Loucy (cell line): Measurements from ENCODE around the gene IGF2R.

ENCODE experiments used
- H2AFZ ChIP-seq: fragments of 200-600 bp; sonication (generic); 2 replicates; pipeline ENCODE4 v1.6.0; 2016; ENCODE audit warnings: antibody characterized with exemption, mild to moderate bottlenecking, low read length, moderate library complexity
- H3F3A ChIP-seq: fragments of 200-600 bp; 2 replicates; pipeline ENCODE4 v1.6.0; 2016; ENCODE audit warnings: antibody characterized with exemption, low read depth, mild to moderate bottlenecking
- H3K27me3 ChIP-seq: fragments of 200-600 bp; sonication (generic); 2 replicates; pipeline ENCODE4 v1.6.1; 2014; ENCODE audit warnings: low read length, mild to moderate bottlenecking; ENCODE audit not compliant: insufficient read depth, poor library complexity, severe bottlenecking
- H3K36me3 ChIP-seq: fragments of 200-600 bp; sonication (generic); 2 replicates; pipeline ENCODE4 v1.6.1; 2016; ENCODE audit warnings: low read length; ENCODE audit not compliant: insufficient read depth
- H3K4me1 ChIP-seq: fragments of 200-600 bp; sonication (generic); 2 replicates; pipeline ENCODE4 v1.5.1; 2014; ENCODE audit warnings: low read length, mild to moderate bottlenecking; ENCODE audit not compliant: insufficient read depth, poor library complexity, severe bottlenecking
- H3K4me2 ChIP-seq: fragments of 200-600 bp; sonication (generic); 2 replicates; pipeline ENCODE4 v1.6.0; 2014; ENCODE audit warnings: antibody characterized with exemption, low read length, low read depth, mild to moderate bottlenecking; ENCODE audit not compliant: poor library complexity, severe bottlenecking
- H3K4me3 ChIP-seq: fragments of 200-600 bp; sonication (generic); 2 replicates; pipeline ENCODE4 v1.5.1; 2014; ENCODE audit warnings: low read length, mild to moderate bottlenecking, mixed read lengths; ENCODE audit not compliant: poor library complexity, severe bottlenecking
- H3K79me2 ChIP-seq: fragments of 200-600 bp; sonication (generic); 2 replicates; pipeline ENCODE4 v1.6.1; 2014; ENCODE audit warnings: low read length; ENCODE audit not compliant: insufficient read depth
- H3K9ac ChIP-seq: fragments of 200-600 bp; sonication (generic); 2 replicates; pipeline ENCODE4 v1.6.0; 2014; ENCODE audit warnings: mild to moderate bottlenecking, low read depth, low read length, moderate library complexity; ENCODE audit not compliant: poor library complexity, severe bottlenecking
- H3K9me2 ChIP-seq: fragments of 200-600 bp; sonication (generic); replicated peaks from 2 replicates; pipeline ENCODE4 v1.6.1; 2016; ENCODE audit warnings: low read depth, low read length, mixed read lengths
- H3K9me3 ChIP-seq: fragments of 200-600 bp; sonication (generic); 2 replicates; pipeline ENCODE4 v1.6.1; 2014; ENCODE audit warnings: mild to moderate bottlenecking, antibody characterized with exemption, low read length, low read depth; ENCODE audit not compliant: insufficient read depth
- H4K20me1 ChIP-seq: fragments of 200-600 bp; sonication (generic); 2 replicates; pipeline ENCODE4 v1.6.0; 2014; ENCODE audit warnings: antibody characterized with exemption, low read length, mild to moderate bottlenecking; ENCODE audit not compliant: insufficient read depth, poor library complexity, severe bottlenecking
- CTCF ChIP-seq: fragments of 200-600 bp; sonication (generic); conservative IDR thresholded peaks from 2 replicates; pipeline ENCODE4 v1.5.1; 2014; ENCODE audit warnings: mild to moderate bottlenecking, antibody characterized with exemption, low read length
- EZH2phosphoT487 ChIP-seq: fragments of 200-600 bp; IDR thresholded peaks from 2 replicates; pipeline ENCODE4 v1.6.1; 2018; ENCODE audit warnings: antibody characterized with exemption, mild to moderate bottlenecking, moderate library complexity, borderline replicate concordance

Gene IGF2R

DNA sequence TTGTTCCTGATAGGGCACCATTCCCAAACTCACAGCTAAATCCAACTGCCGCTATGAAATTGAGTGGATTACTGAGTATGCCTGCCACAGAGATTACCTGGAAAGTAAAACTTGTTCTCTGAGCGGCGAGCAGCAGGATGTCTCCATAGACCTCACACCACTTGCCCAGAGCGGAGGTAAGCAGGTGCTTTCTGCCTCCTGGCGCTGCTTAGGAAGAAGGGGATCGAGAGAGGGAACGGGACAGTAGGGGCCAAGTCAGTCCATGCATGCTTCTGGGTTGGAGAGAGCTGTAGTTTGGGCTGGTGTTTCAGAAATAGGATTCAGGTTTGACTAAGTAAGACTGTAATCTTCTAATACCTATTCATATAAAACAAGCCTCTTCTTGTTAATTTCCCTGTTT is 63.7 kb downstream of the IGF2R start:
- H3K36me3 ChIP-seq: peaks cover 59% of the 10 kb centered on the region; the same call in 1 of the 2 replicates
- no peak for TF ChIP-seq EZH2phosphoT487
- TF ChIP-seq CTCF: no peak
- H4K20me1 ChIP-seq: no peaks in the 10 kb centered on the region

DNA sequence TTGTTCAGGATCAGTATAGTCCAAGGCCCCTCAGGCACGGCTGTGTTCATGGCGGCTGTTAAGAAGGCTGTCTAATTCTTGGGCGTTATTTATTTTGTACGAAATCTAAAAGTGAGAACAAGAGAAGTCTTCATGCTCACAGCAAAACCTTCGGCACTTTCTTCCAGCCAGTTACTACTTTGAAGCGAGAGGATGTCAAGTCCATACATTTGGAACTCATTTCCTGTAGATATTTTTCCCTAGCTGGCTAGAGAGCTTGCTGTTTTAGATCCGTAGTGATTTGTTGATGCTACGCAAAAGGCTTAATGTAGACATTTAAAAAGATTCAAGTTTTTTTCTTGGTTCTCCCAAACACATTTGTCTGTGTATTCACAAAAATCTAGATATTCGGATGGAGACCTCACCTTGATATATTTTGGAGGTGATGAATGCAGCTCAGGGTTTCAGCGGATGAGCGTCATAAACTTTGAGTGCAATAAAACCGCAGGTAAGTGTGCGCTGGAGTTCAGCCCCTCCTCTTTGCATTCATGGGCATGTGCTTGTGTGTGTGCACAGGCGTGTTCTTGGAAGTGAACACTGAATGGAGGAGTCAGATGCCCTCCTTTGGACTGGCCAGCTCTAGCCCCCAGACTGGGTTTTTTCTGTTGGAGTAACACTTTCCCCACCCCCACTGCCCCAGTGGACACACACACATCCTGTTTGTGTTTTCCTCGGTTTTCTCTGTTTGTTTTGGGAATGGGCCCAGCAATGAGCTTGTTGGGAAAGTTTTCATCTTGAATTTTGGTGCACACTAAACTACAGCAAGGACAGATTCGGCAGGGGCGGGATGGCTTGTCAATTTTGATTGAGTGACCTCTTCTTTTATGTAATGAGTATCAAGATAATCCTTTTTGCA is 65.4 kb downstream of the IGF2R start:
- H3K9me2 ChIP-seq: no peaks in the 10 kb centered on the region
- H2AFZ ChIP-seq: no peak overlapping the region
- no peak overlapping the region for H3K9ac ChIP-seq
- no peaks in the 10 kb centered on the region for H3K27me3 ChIP-seq
- H3K4me3 ChIP-seq: no peak overlapping the region
- H3K36me3 ChIP-seq: peaks cover 51% of the 10 kb centered on the region; the same call in 1 of the 2 replicates
- no peaks in the 10 kb centered on the region for H3K4me1 ChIP-seq
- TF ChIP-seq EZH2phosphoT487 (no peak), CTCF (no peak)
- no peaks in the 10 kb centered on the region for H4K20me1 ChIP-seq
- H3F3A ChIP-seq: no peaks in the 10 kb centered on the region
- H3K79me2 ChIP-seq: no peaks in the 10 kb centered on the region
- no peak overlapping the region for H3K4me2 ChIP-seq
- no peaks in the 10 kb centered on the region for H3K9me3 ChIP-seq

More for the DNA sequence above, 63.7 kb downstream of the IGF2R start:
- no peaks in the 10 kb centered on the region for H3K27me3 ChIP-seq
- no peak overlapping the region for H3K4me2 ChIP-seq
- no peaks in the 10 kb centered on the region for H3K79me2 ChIP-seq
- H3K4me3 ChIP-seq: no peak overlapping the region
- no peaks in the 10 kb centered on the region for H3K4me1 ChIP-seq
- no peak overlapping the region for H3K9ac ChIP-seq
- H3F3A ChIP-seq: no peaks in the 10 kb centered on the region
- H3K9me3 ChIP-seq: no peaks in the 10 kb centered on the region
- no peak overlapping the region for H2AFZ ChIP-seq
- no peaks in the 10 kb centered on the region for H3K9me2 ChIP-seq

DNA sequence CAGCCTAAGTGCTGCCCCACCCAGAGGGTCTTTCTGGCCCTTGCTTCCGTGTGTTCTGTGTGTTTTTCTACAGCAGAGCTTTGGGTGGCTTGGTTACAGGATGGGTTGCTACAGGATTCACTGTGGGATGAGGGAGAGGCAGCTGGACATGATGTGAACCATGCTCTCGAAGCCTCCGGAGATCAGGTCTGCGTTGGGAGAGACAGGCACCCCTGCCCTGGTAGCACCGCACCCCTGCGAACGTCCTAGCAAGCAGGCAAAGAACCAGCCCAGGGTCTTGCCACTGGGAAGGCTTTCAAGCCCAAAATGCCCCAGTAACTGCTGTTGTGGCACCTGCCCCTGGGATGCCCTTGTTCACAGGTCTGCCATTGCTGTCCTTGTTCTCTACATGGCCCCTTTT is 66.4 kb downstream of the IGF2R start:
- peaks cover 46% of the 10 kb centered on the region; the same call in 1 of the 2 replicates for H3K36me3 ChIP-seq
- no peak overlapping the region for H2AFZ ChIP-seq
- no peaks in the 10 kb centered on the region for H3K27me3 ChIP-seq
- H3K4me3 ChIP-seq: no peak overlapping the region
- no peaks in the 10 kb centered on the region for H3F3A ChIP-seq
- no peaks in the 10 kb centered on the region for H3K9me2 ChIP-seq
- H3K9me3 ChIP-seq: no peaks in the 10 kb centered on the region
- H3K4me2 ChIP-seq: no peak overlapping the region
- H3K9ac ChIP-seq: no peak overlapping the region
- H4K20me1 ChIP-seq: no peaks in the 10 kb centered on the region
- no peaks in the 10 kb centered on the region for H3K4me1 ChIP-seq
- no peaks in the 10 kb centered on the region for H3K79me2 ChIP-seq
- TF ChIP-seq EZH2phosphoT487: no peak
- TF ChIP-seq CTCF: no peak
